ENCODE measurements around the gene ITPKB.

Gene ITPKB

GRCh38 chr1:226702318-226702956 is 36.6 kb downstream of the ITPKB start:
- no peak for DNase-seq

- DNase-seq = no peak
Observed at GRCh38 chr1:226700861-226701260, 38.2 kb downstream of the ITPKB start.

GRCh38 chr1:226699166-226699565 is 39.9 kb downstream of the ITPKB start:
- no peak for DNase-seq

GRCh38 chr1:226698659-226699058 is 40.4 kb downstream of the ITPKB start:
- DNase-seq = no peak

- no peak for DNase-seq
Observed at GRCh38 chr1:226697929-226698544, 41.0 kb downstream of the ITPKB start.

- no peak for DNase-seq
Observed at GRCh38 chr1:226697151-226697928, 41.7 kb downstream of the ITPKB start.

GRCh38 chr1:226696547-226696946 is 42.5 kb downstream of the ITPKB start:
- DNase-seq = no peak

- no peak for DNase-seq
Observed at GRCh38 chr1:226695335-226695900, 43.7 kb downstream of the ITPKB start.

- DNase-seq = no peak
Observed at GRCh38 chr1:226692823-226693222, 46.3 kb downstream of the ITPKB start.

- no peak for DNase-seq
Observed at GRCh38 chr1:226692051-226692792, 46.9 kb downstream of the ITPKB start.

GRCh38 chr1:226691247-226691646 is 47.8 kb downstream of the ITPKB start:
- no peak for DNase-seq

GRCh38 chr1:226690460-226690982 is 48.6 kb downstream of the ITPKB start:
- DNase-seq = no peak

- DNase-seq = no peak
Observed at GRCh38 chr1:226688808-226689207, 50.3 kb downstream of the ITPKB start.

- no peak for DNase-seq
Observed at GRCh38 chr1:226688056-226688748, 50.9 kb downstream of the ITPKB start.

GRCh38 chr1:226687426-226687825 is 51.7 kb downstream of the ITPKB start:
- no peak for DNase-seq

GRCh38 chr1:226686440-226687425 is 52.3 kb downstream of the ITPKB start:
- peak; percentile 61 for DNase-seq

- no peak for DNase-seq
Observed at GRCh38 chr1:226685196-226685820, 53.8 kb downstream of the ITPKB start.

GRCh38 chr1:226684026-226684425 is 55.1 kb downstream of the ITPKB start:
- DNase-seq = no peak

- DNase-seq = no peak
Observed at GRCh38 chr1:226682871-226683814, 55.9 kb downstream of the ITPKB start.

All from NCI-H1694 (cell line).